GM18526 (cell line): ENCODE data around the gene KLHL41.

Experiments used
- POLR2A ChIP-seq: IDR thresholded peaks from 3 replicates; pipeline ENCODE4 v1.6.1; 2011; ENCODE audit not compliant: insufficient read length; ENCODE audit errors: extremely low read depth

Gene KLHL41

GRCh38 chr2:169546756-169547155, 37.3 kb downstream of the KLHL41 start:
- no peak for TF ChIP-seq POLR2A

GRCh38 chr2:169561364-169561763, 51.9 kb downstream of the KLHL41 start:
- no peak for TF ChIP-seq POLR2A

- TF ChIP-seq POLR2A, result no peak
Measured at GRCh38 chr2:169562519-169562918, 53.0 kb downstream of the KLHL41 start.

- TF ChIP-seq POLR2A, result no peak
Measured at GRCh38 chr2:169565686-169566085, 56.2 kb downstream of the KLHL41 start.

- no peak for TF ChIP-seq POLR2A
Measured at GRCh38 chr2:169569948-169570347, 60.4 kb downstream of the KLHL41 start.

GRCh38 chr2:169571571-169571970, 62.1 kb downstream of the KLHL41 start:
- TF ChIP-seq POLR2A, result no peak

GRCh38 chr2:169572189-169572588, 62.7 kb downstream of the KLHL41 start:
- TF ChIP-seq POLR2A, result no peak

- no peak for TF ChIP-seq POLR2A
Measured at GRCh38 chr2:169572821-169573159, 63.3 kb downstream of the KLHL41 start.

- TF ChIP-seq POLR2A, result peak; percentile 71
Measured at GRCh38 chr2:169573160-169573973, 63.9 kb downstream of the KLHL41 start, which contains the start of gene FASTKD1. Gene FASTKD1, minus strand, starts transcription at chr2:169573865. Its CDS starts 1,836 bp downstream, at chr2:169572029.

- no peak for TF ChIP-seq POLR2A
Measured at GRCh38 chr2:169573974-169574299, 64.4 kb downstream of the KLHL41 start.
